Ishikawa (cell line): ENCODE results near the gene CALN1.

Experiments used
- CREB1 ChIP-seq: IDR thresholded peaks from 2 replicates; pipeline ENCODE4 v1.6.1; 2012; ENCODE audit warnings: low read depth
- EGR1 ChIP-seq: IDR thresholded peaks from 2 replicates; pipeline ENCODE4 v1.6.1; 2012
- EP300 ChIP-seq: IDR thresholded peaks from 2 replicates; pipeline ENCODE4 v1.6.1; 2012; ENCODE audit warnings: borderline replicate concordance
- FOXM1 ChIP-seq: IDR thresholded peaks from 2 replicates; pipeline ENCODE4 v1.6.1; 2012; ENCODE audit warnings: low read depth, borderline replicate concordance
- TAF1 ChIP-seq: IDR thresholded peaks from 2 replicates; pipeline ENCODE4 v1.6.1; 2012; ENCODE audit warnings: low read depth, mild to moderate bottlenecking
- TCF12 ChIP-seq: IDR thresholded peaks from 2 replicates; pipeline ENCODE4 v1.6.1; 2012; ENCODE audit warnings: low read depth
- YY1 ChIP-seq: IDR thresholded peaks from 2 replicates; pipeline ENCODE4 v1.6.1; 2012; ENCODE audit warnings: low read depth

DNA sequence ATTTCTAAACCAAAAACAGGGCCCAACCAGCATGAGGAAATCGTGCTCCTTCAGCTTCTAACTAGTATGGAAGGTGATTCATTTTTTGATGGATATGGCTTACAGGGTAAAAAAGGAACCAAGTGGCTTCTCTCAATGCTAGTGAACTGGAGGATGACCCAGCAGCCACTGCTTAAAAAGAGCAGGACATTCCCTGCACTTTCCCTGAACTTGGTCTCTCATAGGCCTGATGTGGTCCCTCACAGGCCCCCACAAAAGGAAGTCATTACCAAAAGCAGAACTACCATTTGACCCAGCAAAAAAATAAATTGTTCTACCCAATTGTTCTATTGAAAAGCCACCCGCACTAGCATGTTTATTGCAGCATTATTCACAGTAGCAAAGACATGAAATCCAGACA lies 188.8 kb downstream of the CALN1 start:
- TF ChIP-seq YY1 (no peak), FOXM1 (no peak), EGR1 (no peak), TAF1 (no peak), TCF12 (no peak), CREB1 (no peak), EP300 (no peak)
